NCI-H1417 treated with DMSO at 0.1 percent for 48 hours (cell line): ENCODE measurements around the gene LRRC26.

Source experiments
- DNase-seq: peaks from one replicate; lab custom pipeline; 2025; lab: John Stamatoyannopoulos, UW

The LRRC26 gene, protein sequence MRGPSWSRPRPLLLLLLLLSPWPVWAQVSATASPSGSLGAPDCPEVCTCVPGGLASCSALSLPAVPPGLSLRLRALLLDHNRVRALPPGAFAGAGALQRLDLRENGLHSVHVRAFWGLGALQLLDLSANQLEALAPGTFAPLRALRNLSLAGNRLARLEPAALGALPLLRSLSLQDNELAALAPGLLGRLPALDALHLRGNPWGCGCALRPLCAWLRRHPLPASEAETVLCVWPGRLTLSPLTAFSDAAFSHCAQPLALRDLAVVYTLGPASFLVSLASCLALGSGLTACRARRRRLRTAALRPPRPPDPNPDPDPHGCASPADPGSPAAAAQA

DNA sequence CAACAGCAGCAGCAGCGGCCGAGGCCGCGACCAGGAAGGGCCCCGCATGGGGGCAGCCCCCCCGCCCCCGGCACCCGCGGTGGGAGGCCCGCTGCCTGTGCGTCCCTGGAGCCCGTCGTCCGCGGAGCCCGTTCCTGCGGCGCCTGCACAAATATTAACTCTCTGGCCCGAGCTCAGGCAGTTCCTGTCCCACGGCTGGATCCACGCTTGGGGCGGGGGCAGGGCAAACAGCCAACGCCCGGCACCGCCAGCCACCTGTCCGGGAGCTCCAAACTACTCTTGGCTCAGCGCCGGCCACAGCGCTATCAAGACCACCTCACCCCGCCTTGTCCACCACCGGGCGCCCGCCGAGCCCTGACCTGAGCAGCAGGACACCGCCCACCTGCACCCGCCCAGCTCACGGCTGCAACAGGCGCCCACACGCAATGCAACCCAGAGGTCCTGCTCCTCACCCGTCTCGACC is at the start of gene LRRC26:
LRRC26 (minus strand) TSS at position 156 of the 463 bp plus-strand sequence; CDS start at position 48, 108 bp downstream.
- no peak for DNase-seq

DNA sequence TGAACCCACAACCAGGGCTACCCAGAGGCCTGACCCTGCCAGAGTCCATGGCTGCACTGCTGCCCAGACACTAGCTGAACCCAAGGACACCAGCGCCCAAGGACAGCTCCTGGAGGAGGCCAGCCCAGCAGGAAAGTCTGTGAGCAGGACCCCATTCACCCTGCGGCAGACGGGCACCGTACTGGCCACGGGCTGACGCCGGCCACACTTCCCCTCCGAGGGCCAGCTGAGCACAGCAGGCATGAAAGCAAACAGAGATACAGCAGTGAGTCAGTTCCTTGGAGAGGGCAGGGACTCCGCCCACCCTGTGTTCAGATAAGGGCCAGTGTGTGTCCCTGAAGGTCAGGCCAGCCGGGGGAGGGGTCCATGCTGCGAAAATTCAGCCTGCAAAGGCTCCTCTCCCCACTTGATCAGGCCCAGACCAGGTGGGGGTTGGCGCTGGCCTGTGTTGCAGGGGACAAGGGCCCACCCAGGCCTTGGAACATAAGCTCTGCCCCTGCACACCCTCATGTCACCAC is 49.0 kb upstream of the LRRC26 start:
- DNase-seq: no peak

DNA sequence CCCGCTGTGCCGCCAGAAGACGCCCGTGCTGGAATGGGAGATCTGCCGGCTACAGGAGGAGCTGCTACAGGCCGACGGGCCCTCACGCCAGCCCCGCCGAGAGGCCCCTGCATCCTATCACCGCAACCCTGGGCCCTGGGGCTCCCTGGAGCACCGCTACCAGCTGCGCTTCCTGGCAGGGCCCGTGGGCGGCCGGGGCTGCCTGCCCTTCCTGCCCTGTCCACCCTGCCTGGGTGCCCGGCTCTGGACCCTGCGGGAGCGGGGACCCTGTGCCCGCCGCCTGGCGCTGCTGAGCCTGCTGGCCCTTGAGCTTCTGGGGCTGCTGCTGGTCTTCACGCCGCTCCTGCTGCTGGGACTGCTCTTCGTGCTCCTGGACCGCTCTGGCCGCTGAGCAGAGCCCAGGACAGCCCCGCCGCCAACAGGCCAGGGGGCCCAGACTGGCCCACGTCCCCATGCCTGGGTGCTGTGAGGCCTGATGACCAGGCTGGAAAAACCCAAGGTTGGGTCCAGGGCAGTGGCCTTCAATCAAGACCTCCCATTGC is 48.4 kb upstream of the LRRC26 start:
- no peak for DNase-seq

DNA sequence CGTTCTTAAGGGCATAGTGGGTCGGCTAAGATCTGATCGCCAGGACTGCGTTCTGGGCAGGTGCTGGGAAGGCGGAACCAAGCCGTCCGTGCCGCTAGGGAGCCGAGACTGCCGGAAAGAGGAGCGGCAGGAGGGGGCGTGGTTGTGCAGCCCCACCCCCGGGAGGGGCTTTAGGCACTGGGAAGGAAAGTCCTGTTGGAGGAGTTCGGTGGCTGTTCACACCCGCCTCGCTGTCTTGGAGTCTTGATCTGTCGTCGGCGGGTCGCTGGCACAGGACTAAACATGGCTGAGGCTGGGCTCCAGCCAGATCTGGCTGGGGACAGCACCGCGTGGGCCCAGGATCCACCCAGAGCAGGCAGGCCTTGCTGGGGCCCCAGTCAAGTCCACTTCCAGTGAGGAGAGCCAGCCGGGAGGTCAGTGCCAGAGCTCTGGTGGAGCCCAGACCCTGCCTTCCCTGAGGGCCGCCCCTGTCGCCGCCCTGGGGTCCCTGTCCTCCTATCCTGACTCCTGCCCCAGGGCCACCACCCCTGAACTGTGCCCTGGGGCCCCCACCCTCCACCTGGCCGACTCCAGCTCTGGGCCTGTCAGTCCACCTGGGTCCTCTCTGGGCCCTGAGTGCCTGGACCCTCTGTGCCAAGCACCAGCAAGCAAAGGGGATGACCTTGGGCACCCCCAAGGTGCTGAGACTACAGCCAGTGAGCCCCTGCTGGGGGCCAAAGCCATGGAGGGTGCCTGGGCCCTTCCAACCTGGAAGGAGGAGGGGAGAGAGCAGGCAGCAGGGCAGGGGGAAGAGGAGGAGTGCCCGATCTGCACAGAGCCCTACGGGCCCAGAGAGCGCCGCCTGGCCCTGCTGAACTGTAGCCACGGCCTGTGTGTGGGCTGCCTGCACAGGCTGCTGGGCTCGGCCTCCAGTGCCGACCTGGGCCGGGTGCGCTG is 47.7 kb upstream of the LRRC26 start:
- no peak for DNase-seq

DNA sequence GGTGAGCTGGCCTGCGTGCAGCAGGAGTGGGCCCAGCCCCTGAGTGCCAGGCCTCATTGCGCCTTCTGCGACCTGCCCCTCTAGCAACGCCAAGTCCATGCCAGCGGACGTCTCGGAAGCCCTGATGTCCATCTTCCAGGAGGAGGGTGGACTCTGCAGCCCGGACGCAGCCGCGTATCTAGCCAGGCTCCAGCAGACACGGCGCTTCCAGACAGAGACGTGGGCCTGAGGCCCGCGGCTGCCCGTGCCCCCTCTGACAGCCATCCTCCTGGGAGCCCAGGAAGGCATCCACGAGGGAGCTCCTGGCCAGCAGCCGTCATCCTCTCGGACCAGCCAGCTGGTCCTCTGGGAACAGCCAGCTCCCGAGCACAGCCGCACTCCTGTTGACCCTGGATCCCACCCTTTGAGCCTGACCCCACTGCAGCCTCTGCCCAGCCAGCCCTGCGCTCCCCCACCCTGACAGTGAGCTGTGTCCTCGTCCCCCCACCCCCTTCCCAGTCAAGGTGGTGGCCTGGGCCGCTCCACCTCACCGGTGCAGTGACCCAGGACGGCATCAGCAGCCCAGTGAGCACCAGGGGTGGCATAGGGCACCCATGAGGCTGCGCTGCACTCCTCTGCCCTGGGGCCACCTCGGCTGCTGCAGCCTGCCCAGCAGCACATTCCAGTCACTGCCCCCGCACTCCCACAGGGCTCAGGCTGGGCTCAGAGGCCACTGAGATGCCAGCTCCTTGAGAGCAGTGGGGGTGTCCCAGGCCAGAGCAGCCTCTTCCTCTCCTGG is 46.5 kb upstream of the LRRC26 start:
- DNase-seq: no peak

DNA sequence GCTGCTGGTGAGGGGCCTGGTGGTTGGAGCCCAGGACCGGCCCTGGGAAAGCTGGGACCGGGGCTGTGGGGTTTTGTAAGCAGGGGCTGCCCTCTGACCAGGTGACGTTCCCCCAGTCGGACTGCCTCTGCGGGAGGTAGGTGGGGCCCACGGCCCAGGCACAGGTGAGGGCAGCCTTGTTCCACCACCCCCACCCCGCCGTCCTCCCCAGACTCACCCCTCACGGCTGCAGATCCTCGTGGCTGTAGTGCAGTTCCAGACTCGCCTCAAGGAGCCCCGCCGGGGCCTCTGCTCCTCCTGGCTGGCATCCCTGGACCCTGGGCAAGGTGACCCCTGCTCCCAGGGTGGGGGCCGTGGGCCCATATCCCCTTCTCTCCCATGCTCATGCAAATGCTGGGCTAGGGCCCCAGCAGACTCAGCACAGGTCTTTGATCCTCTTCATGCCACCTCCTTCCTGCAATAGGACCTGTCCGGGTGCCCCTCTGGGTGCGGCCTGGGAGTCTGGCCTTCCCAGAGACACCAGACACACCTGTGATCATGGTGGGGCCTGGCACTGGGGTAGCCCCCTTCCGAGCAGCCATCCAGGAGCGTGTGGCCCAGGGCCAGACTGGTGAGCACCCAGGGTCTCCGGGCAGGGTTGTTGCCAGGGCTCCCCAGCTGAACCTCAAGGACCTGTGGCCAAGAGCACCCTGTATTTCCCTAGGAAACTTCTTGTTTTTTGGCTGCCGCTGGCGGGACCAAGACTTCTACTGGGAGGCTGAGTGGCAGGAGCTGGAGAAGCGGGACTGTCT is 45.5 kb upstream of the LRRC26 start:
- DNase-seq: no peak

DNA sequence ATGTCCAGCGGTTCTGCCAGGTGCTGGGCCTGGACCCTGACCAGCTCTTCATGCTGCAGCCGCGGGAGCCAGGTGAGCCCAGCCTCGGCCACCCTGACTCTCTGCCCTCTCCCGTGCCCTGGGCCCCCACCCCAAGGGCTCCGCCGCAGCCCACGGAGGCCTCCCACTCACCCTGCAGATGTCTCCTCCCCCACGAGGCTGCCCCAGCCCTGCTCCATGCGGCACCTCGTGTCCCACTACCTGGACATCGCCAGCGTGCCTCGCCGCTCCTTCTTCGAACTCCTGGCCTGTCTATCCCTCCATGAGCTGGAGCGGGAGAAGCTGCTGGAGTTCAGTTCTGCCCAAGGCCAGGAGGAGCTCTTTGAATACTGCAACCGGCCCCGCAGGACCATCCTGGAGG is 44.8 kb upstream of the LRRC26 start:
- no peak for DNase-seq

DNA sequence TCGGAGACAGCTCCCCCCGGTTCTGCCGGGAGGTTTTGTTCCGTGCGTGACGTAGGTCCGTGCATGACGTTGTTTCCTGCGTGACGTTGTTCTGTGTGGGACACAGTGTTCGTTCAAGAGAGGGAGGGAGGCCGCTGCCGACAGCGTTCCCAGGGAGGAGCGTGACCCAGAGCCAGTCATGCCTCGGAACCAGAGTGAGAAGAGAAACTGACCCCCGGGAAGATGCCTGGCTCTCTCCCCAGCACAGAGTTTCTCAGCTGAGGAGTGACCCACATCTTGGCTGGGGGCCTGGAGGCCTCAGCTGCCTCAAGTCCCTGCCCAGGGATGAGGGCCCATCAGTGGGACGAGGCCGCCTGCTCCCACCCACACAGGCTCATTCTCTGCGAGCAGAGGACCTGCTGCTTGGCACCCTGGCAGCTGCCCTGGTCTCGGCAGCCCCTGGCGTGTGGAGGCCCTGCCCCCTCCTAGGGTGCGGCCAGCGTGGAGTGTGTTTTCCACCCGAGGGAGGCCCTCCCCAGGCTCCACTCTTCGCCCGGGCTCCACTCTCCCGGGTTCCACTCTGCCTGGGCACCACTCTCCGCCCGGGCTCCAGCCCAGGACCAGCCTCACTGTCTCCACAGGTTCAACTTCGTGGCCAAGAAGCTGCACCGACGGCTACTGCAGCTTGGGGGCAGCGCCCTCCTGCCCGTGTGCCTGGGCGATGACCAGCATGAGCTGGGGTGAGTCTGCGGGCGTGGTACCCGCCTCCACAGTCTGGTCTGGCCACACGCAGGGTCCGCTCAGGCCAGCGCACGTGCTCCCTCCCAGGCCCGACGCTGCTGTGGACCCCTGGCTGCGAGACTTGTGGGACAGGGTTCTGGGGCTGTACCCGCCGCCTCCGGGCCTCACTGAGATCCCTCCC is 43.6 kb upstream of the LRRC26 start:
- DNase-seq: no peak

DNA sequence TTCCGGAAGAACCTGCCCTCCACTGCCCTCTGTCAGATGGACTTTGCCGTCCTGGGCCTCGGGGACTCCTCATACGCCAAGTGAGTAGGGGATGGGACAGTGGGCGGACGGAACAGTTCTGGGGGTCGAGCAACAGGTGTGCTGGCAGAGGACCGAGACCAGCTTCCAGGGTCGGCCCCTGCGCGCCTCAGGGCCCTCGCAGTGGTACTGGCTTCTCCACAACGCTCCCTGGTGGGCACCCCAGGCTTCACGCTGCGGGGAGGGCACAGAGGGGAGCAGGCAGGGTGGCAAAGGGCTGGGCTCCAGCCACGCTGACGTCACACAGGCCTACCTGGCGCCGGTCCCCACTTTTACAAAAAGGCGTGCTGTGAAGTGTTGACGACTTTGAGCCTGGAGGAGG is 42.7 kb upstream of the LRRC26 start:
- no peak for DNase-seq

DNA sequence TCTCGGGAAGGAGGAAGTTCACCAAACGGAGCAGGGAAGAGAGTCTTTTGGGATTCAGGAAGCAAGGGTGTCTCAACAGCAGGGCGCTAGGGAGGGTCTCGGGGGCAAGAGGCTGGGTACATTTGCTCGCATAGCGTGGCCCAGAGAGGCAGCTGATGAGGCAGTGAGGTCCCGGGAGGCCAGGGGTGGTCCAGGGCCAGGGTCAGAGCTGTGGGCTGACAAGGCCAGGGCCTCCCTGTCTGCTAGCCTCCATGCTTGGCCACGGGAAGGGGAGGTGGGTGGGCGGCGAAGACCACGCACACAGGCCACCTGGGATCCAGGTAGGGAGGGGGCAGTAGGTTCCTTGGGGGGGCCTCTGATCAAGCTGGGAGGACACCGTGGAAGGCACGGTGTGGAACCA is 41.7 kb upstream of the LRRC26 start:
- no peak for DNase-seq

DNA sequence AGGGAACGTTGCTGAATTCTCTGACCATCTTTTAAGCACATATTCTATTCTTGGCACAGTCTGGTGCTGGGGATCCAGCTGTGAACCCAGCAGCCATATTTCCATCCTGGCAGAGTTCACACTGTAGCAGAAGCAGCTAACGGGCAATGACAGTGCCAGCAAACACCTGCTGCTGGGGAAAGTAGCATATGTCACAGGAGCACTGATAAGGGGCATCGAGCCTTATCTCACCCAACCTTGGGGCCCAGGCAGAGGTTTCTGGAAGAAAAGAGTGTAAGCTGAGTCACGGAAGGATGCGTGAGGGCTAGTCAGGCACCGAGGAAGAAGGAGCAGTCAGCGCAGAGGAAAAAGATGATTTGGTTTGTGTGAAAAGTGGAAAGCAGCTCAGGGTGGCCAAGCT is 36.8 kb upstream of the LRRC26 start:
- no peak for DNase-seq

DNA sequence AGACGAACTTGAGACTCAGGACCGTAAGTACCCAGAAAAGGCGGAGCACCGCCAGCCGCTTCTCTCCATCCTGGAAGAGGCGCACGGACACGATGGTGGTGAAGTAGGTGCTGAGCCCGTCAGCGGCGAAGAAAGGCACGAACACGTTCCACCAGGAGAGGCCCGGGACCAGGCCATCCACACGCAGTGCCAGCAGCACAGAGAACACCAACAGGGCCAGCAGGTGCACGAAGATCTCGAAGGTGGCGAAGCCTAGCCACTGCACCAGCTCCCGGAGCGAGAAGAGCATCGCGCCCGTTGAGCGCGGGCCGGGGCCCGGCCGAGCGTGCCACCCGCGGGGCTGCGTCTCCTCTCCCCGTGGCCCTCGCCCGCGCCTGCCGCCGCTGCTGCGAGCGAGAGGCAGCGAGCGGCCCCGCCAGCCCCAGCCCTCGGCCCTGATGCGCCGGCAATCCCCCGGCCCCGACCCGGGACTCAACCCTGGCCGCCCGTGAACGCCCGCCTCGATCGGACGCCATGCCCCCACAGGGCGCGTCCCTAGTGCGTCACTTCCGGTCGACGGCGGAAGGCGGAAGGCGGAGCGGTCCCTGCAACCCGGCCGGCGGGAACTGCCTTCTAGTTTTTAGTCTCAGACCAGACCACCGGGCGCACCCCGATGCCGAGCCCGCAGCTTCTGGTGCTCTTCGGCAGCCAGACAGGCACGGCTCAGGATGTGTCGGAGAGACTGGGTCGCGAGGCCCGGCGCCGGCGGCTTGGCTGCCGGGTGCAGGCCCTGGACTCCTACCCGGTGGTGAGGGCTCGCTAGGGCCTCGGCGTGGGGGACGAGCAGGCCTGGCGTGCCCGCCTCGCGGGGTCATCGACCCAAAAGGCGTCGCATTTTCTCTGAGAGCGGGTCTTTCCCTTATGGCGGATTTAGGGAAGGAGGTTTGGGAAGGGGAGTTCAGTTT is 35.5 kb upstream of the LRRC26 start, which contains the start of the genes NDOR1 and TMEM203:
NDOR1 (plus strand) TSS at position 575 of the 944 bp plus-strand sequence; CDS start at position 653, 78 bp downstream.
TMEM203 (minus strand) TSS at position 523 of the 944 bp plus-strand sequence; CDS start at position 289, 234 bp downstream.
- DNase-seq: no peak

DNA sequence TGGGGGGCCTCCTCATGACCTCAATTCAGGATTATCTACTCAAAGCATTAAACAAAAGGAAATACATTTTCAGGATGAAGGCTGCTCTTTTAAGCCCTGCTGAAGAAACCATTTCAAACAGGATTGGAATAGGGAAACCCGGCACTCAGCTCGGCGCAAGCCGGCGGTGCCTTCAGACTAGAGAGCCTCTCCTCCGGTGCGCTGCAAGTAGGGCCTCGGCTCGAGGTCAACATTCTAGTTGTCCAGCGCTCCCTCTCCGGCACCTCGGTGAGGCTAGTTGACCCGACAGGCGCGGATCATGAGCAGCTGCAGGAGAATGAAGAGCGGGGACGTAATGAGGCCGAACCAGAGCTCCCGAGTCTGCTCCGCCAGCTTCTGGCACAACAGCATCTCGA is 34.9 kb upstream of the LRRC26 start:
- no peak for DNase-seq

DNA sequence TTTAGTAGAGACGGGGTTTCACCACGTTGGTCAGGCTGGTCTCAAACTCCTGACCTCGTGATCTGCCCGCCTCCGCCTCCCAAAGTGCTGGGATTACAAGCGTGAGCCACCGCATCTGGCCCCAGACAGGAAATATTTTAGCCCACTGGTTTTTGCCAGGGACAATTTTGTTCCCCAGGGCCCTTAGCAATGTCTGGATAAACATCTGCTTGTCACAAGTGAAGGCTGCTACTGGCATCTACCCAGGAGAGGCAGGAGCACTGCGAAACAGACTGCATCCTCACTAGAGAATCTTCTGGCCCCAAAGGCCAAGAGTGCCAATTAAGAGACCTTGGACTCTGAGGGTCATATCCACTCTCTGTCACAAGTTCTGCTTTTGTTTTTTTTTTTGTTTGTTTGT is 33.1 kb upstream of the LRRC26 start:
- DNase-seq: no peak

DNA sequence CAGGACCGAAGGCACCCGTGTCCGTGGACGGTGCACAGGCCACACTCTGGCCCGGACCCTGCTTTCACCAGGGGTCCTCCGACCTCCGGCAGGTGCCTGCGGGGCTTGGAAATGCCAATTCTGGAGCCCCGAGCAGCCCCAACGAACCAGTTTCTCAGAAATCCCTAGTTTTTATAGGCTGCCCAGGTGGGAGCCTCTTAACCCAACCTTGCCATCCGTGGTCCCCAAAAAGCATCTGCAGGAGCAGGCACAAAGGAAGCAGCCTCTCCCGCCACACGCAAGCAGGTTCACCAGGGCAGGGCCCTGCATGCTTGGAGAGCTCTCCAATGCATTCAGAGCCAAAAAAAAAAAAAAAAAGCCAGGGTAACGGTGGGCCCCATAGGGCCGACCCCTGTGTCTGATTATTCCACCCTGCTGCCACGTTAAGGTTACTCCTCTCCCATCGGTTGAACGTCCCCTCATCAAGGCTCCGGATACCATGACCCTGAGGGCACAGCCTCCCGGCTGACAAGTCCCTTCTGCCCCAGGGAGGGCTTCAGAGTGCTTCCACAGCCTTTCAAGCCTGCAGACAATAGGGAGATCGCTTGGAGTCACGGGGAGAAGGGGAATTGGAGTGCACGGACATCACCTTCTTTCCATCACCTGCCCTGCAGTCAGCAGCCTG is 31.5 kb upstream of the LRRC26 start:
- DNase-seq: no peak

DNA sequence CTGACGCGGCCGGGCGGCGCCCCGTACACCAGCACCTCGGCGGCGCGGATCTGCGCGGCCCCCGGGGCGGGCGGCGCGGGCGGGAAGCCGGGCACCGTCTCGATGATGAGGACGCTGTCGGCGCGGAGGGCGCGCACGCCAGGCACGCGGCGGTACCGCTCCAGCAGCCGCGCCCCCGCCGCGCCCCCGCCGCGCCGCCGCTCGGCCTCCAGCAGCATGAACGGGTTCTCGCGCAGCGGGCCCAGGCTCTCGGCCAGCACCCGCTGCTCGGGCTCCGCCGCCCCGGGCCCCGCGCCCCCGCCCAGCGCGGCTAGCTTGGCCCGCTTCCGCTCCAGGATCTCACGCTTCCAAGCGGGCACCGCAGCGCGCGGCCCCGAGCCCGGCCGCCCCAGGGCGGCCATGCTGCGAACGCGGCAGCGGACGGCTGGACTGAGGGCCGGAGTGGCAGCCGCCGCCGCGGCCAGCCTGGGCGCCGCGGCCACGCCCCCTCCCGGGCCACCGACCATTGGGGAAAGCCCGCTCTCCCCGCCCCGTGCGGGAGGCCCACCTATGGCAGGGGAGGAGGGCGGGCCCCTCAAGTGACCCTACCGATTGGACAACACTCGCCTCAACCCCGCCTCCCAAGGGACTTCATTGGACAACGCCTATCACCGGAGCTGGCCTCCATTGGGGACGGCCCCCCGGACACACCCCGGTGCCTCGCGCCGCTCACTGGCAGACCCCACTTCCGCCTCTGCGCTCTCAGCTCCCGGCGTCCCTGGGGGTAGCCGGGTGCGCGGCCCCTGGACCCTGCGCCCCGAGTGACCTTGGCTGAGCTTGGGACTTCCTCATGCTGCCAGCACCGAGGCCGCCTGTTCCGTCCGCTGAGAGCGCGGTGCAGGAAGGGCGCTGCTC is 30.7 kb upstream of the LRRC26 start, which contains the start of gene TPRN:
TPRN (minus strand) TSS at position 431 of the 894 bp plus-strand sequence; CDS start at position 401, 30 bp downstream.
- DNase-seq: peak; percentile 97
